HG02981 (cell line): ENCODE results near the gene ATG9A.

Experiments used
- ATAC-seq: cut with Tn5 transposase; IDR thresholded peaks from one replicate; pipeline ENCODE4 v1.9.1; 2021; ENCODE audit warnings: mild to moderate bottlenecking, moderate library complexity; ENCODE audit not compliant: unreplicated experiment

The ATG9A gene

GRCh38 chr2:219252900-219253752, 23.7 kb upstream of the ATG9A start, which contains the start of gene TUBA4B:
TUBA4B (plus strand) TSS chr2:219253243; CDS start chr2:219253408, 165 bp downstream.
- ATAC-seq = peak; percentile 9

GRCh38 chr2:219252570-219252899, 23.1 kb upstream of the ATG9A start:
- no peak for ATAC-seq

GRCh38 chr2:219252084-219252483, 22.6 kb upstream of the ATG9A start:
- ATAC-seq = no peak

GRCh38 chr2:219251656-219252055, 22.2 kb upstream of the ATG9A start:
- no peak for ATAC-seq

- no peak for ATAC-seq
These were observed 20.8 kb upstream of the ATG9A start for GRCh38 chr2:219250049-219250781.

- ATAC-seq = peak; percentile 48
These were observed 20.0 kb upstream of the ATG9A start for GRCh38 chr2:219249203-219249980.

GRCh38 chr2:219248845-219249202, 19.4 kb upstream of the ATG9A start:
- no peak for ATAC-seq

GRCh38 chr2:219247678-219248642, 18.5 kb upstream of the ATG9A start:
- no peak for ATAC-seq

- ATAC-seq = no peak
These were observed 17.1 kb upstream of the ATG9A start for GRCh38 chr2:219246559-219246958.

- ATAC-seq = no peak
These were observed 16.4 kb upstream of the ATG9A start for GRCh38 chr2:219245899-219246230.

- peak; percentile 68 for ATAC-seq
These were observed 15.9 kb upstream of the ATG9A start, which contains the start of the genes GLB1L and STK16 for GRCh38 chr2:219245148-219245898. GLB1L (minus strand) TSS chr2:219245444; CDS start chr2:219243573, 1,871 bp downstream. STK16 (plus strand) TSS chr2:219245479; CDS start chr2:219246000, 521 bp downstream.

GRCh38 chr2:219244789-219245147, 15.3 kb upstream of the ATG9A start:
- ATAC-seq = no peak

GRCh38 chr2:219243291-219243761, 13.9 kb upstream of the ATG9A start:
- no peak for ATAC-seq

- no peak for ATAC-seq
These were observed 4.9 kb upstream of the ATG9A start for GRCh38 chr2:219234331-219234730.

- peak; percentile 16 for ATAC-seq
These were observed 664 bp upstream of the ATG9A start for GRCh38 chr2:219230059-219230540.

GRCh38 chr2:219228911-219229304, 528 bp downstream of the ATG9A start:
- no peak for ATAC-seq

- no peak for ATAC-seq
These were observed 1.2 kb downstream of the ATG9A start for GRCh38 chr2:219228041-219228910.

- ATAC-seq = no peak
These were observed 4.1 kb downstream of the ATG9A start for GRCh38 chr2:219225350-219225749.
